Transverse colon (tissue), 4 donors: Measurements from ENCODE around the gene GLI3.

ENCODE experiments used
- CTCF ChIP-seq, 5 experiments: fragments of 200-600 bp in 3 of 5; fragments of 450-650 bp in 2 of 5; sonication (generic) in 3 of 5; IDR thresholded peaks; 1 replicate in 2 of 5; 2 replicates in 3 of 5; pipeline ENCODE4 v1.5.1; 2016 to 2017; ENCODE audit warnings: antibody characterized with exemption in 5 of 5, inconsistent platforms in 3 of 5, mild to moderate bottlenecking in 2 of 5, moderate library complexity in 1 of 5
- EP300 ChIP-seq: sonication (generic); formaldehyde crosslinking; IDR thresholded peaks from one replicate; pipeline ENCODE4 v1.6.1; 2017; ENCODE audit warnings: antibody characterized with exemption, low read depth
- POLR2A ChIP-seq: fragments of 450-650 bp; IDR thresholded peaks from one replicate; pipeline ENCODE4 v1.6.1; 2016; ENCODE audit warnings: antibody characterized with exemption, mild to moderate bottlenecking, moderate library complexity
- POLR2AphosphoS5 ChIP-seq, 3 donors: sonication (generic); formaldehyde crosslinking; IDR thresholded peaks; one replicate each; pipeline ENCODE4 v1.6.1; 2016; ENCODE audit warnings: antibody characterized with exemption in 3 of 3

GRCh38 chr7:42103020-42103419 lies 134.0 kb downstream of the GLI3 start:
- TF ChIP-seq CTCF (IDR thresholded peaks at IDR 0.05) (no peak), POLR2A (no peak), POLR2AphosphoS5 (IDR thresholded peaks at IDR 0.05) (no peak), EP300 (no peak)
